ENCODE measurements around the gene GMIP.
"Not testable (repeated sequence)": the region's sequence is repeated elsewhere in the genome, so short reads cannot be mapped to it uniquely, and the experiment has no call there.

The GMIP gene

GRCh38 chr19:19643158-19644053 is at the start of gene GMIP:
Gene GMIP, minus strand, starts transcription at chr19:19643657. Its CDS starts 128 bp downstream, at chr19:19643529.
- in situ Hi-C loops (cut with MboI; ENCODE audit: low pct_unique_long_range_greater_than_20kb, low sequenced_read_pairs) = loop anchor here (10.0 kb wide), 1 partner anchor 109 kb away; the partner anchor contains the start of gene CILP2
- DNase-seq = peak; percentile 80

GRCh38 chr19:19691683-19692082 is 48.2 kb upstream of the GMIP start:
- in situ Hi-C loops (cut with MboI; ENCODE audit: low pct_unique_long_range_greater_than_20kb, low sequenced_read_pairs) = no loop called here
- no peak for DNase-seq

- in situ Hi-C loops (cut with MboI; ENCODE audit: low pct_unique_long_range_greater_than_20kb, low sequenced_read_pairs) = not testable (repeated sequence)
- peak; percentile 36 for DNase-seq
Measured at GRCh38 chr19:19689023-19689422, 45.6 kb upstream of the GMIP start.

- peak; percentile 27 for DNase-seq
Measured at GRCh38 chr19:19687090-19687489, 43.6 kb upstream of the GMIP start.

GRCh38 chr19:19686580-19686979 is 43.1 kb upstream of the GMIP start:
- DNase-seq = peak; percentile 21
- in situ Hi-C loops (cut with MboI; ENCODE audit: low pct_unique_long_range_greater_than_20kb, low sequenced_read_pairs) = no loop called here

More at GRCh38 chr19:19687090-19687489, 43.6 kb upstream of the GMIP start:
- in situ Hi-C loops (cut with MboI; ENCODE audit: low pct_unique_long_range_greater_than_20kb, low sequenced_read_pairs) = no loop called here

- DNase-seq = not testable (repeated sequence)
Measured at GRCh38 chr19:19686119-19686518, 42.7 kb upstream of the GMIP start.

GRCh38 chr19:19679176-19680073 is 36.0 kb upstream of the GMIP start:
- in situ Hi-C loops (cut with MboI; ENCODE audit: low pct_unique_long_range_greater_than_20kb, low sequenced_read_pairs) = no loop called here
- no peak for DNase-seq

More at GRCh38 chr19:19686119-19686518, 42.7 kb upstream of the GMIP start:
- in situ Hi-C loops (cut with MboI; ENCODE audit: low pct_unique_long_range_greater_than_20kb, low sequenced_read_pairs) = not testable (repeated sequence)

- in situ Hi-C loops (cut with MboI; ENCODE audit: low pct_unique_long_range_greater_than_20kb, low sequenced_read_pairs) = no loop called here
- DNase-seq = no peak
Measured at GRCh38 chr19:19677579-19677978, 34.1 kb upstream of the GMIP start.

GRCh38 chr19:19674315-19674714 is 30.9 kb upstream of the GMIP start:
- in situ Hi-C loops (cut with MboI; ENCODE audit: low pct_unique_long_range_greater_than_20kb, low sequenced_read_pairs) = no loop called here
- no peak for DNase-seq

- no peak for DNase-seq
- in situ Hi-C loops (cut with MboI; ENCODE audit: low pct_unique_long_range_greater_than_20kb, low sequenced_read_pairs) = no loop called here
Measured at GRCh38 chr19:19672816-19673215, 29.4 kb upstream of the GMIP start.

GRCh38 chr19:19670070-19670551 is 26.7 kb upstream of the GMIP start:
- no peak for DNase-seq
- in situ Hi-C loops (cut with MboI; ENCODE audit: low pct_unique_long_range_greater_than_20kb, low sequenced_read_pairs) = no loop called here

- DNase-seq = peak; percentile 96
Measured at GRCh38 chr19:19668230-19669012, 25.0 kb upstream of the GMIP start, which contains the start of gene ZNF101. Gene ZNF101, plus strand, starts transcription at chr19:19668839. Its CDS starts 125 bp downstream, at chr19:19668964.

GRCh38 chr19:19665420-19665948 is 22.0 kb upstream of the GMIP start:
- DNase-seq; in situ Hi-C loops (cut with MboI; ENCODE audit: low pct_unique_long_range_greater_than_20kb, low sequenced_read_pairs): not testable (repeated sequence)

More at GRCh38 chr19:19668230-19669012, 25.0 kb upstream of the GMIP start, which contains the start of gene ZNF101:
- in situ Hi-C loops (cut with MboI; ENCODE audit: low pct_unique_long_range_greater_than_20kb, low sequenced_read_pairs) = no loop called here

- in situ Hi-C loops (cut with MboI; ENCODE audit: low pct_unique_long_range_greater_than_20kb, low sequenced_read_pairs) = no loop called here
- peak; percentile 98 for DNase-seq
Measured at GRCh38 chr19:19663256-19664120, 20.0 kb upstream of the GMIP start, which contains the start of gene ATP13A1. Gene ATP13A1, minus strand, starts transcription at chr19:19663676. Its CDS starts 10 bp downstream, at chr19:19663666.

GRCh38 chr19:19662871-19663255 is 19.4 kb upstream of the GMIP start:
- peak; percentile 50 for DNase-seq
- in situ Hi-C loops (cut with MboI; ENCODE audit: low pct_unique_long_range_greater_than_20kb, low sequenced_read_pairs) = no loop called here

- in situ Hi-C loops (cut with MboI; ENCODE audit: low pct_unique_long_range_greater_than_20kb, low sequenced_read_pairs) = no loop called here
- DNase-seq = no peak
Measured at GRCh38 chr19:19662344-19662743, 18.9 kb upstream of the GMIP start.

- in situ Hi-C loops (cut with MboI; ENCODE audit: low pct_unique_long_range_greater_than_20kb, low sequenced_read_pairs) = no loop called here
Measured at GRCh38 chr19:19661675-19662251, 18.3 kb upstream of the GMIP start.

More at GRCh38 chr19:19661675-19662251, 18.3 kb upstream of the GMIP start:
- peak; percentile 64 for DNase-seq

Data from KBM-7 (cell line).